Endothelial cell of umbilical vein (primary cell): ENCODE measurements around the gene HDAC11.

Source experiments
- CTCF ChIP-seq, 2 donors: IDR thresholded peaks; 1 replicate in 1 of 2; 2 replicates in 1 of 2; pipeline ENCODE4 v1.5.1; 2011; ENCODE audit warnings: low read length in 2 of 2, mild to moderate bottlenecking in 2 of 2, moderate library complexity in 2 of 2, control low read depth in 1 of 2, inconsistent platforms in 1 of 2, low read depth in 1 of 2; ENCODE audit not compliant: insufficient read depth in 1 of 2; ENCODE audit errors: extremely low read depth in 1 of 2
- EZH2 ChIP-seq: IDR thresholded peaks from 2 replicates; pipeline ENCODE4 v1.6.1; 2012; ENCODE audit warnings: borderline replicate concordance, low read depth, mild to moderate bottlenecking, moderate library complexity, low read length, inconsistent platforms; ENCODE audit not compliant: severe bottlenecking
- FOS ChIP-seq: IDR thresholded peaks from 2 replicates; pipeline ENCODE4 v1.6.1; 2011; ENCODE audit warnings: mild to moderate bottlenecking, low read length, moderate library complexity, borderline replicate concordance; ENCODE audit not compliant: insufficient read depth
- GATA2 ChIP-seq: IDR thresholded peaks from 2 replicates; pipeline ENCODE4 v1.7.0; 2011; ENCODE audit warnings: low read depth, mild to moderate bottlenecking, moderate library complexity, mixed read lengths, low read length; ENCODE audit not compliant: insufficient read length, insufficient read depth
- JUN ChIP-seq: IDR thresholded peaks from 2 replicates; pipeline ENCODE4 v1.6.1; 2011; ENCODE audit warnings: borderline replicate concordance, low read depth; ENCODE audit not compliant: insufficient read length, insufficient read depth
- MAX ChIP-seq: IDR thresholded peaks from 2 replicates; pipeline ENCODE4 v1.6.1; 2011; ENCODE audit not compliant: insufficient read depth, insufficient read length
- POLR2A ChIP-seq: IDR thresholded peaks from 2 replicates; pipeline ENCODE4 v1.6.1; 2012; ENCODE audit warnings: low read depth, mild to moderate bottlenecking, control low read depth, low read length
- POLR2AphosphoS5 ChIP-seq: IDR thresholded peaks from 2 replicates; pipeline ENCODE4 v1.6.1; 2012; ENCODE audit warnings: low read depth, mild to moderate bottlenecking, control low read depth, low read length, moderate library complexity; ENCODE audit not compliant: insufficient read depth

DNA sequence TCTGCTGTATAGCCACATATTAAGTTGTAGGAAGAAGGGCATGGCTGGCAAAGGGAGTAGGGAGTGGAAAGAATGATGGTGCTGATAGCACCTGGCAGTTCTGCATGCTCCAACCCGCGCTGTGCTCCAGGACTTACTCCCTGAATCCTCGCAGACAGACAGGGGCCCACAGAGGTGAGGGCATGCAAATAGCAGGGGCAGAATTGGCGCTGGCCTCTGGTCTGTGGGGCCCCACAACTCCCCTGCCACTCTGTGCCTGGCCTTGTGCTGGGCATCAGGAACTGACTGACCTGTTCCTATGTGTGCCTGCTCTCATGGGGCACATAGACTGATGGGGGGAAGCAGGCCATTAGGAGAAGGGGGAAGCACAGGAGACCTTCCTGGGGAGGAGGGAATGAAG is 20.9 kb downstream of the HDAC11 start:
- TF ChIP-seq EZH2 (no peak), CTCF (IDR thresholded peaks at IDR 0.05; ENCODE audit: extremely low read depth in 1 of 2, insufficient read depth in 1 of 2, low read depth in 1 of 2, low read length in 2 of 2) (no peak), POLR2A (no peak), GATA2 (no peak), FOS (no peak), POLR2AphosphoS5 (no peak), JUN (no peak), MAX (no peak)
